Neural progenitor cell (in vitro differentiated cells): ENCODE data around the gene NOLC1.

Source experiments
- CTCF ChIP-seq: fragments of 200-600 bp; sonication (generic); IDR thresholded peaks from 2 replicates; pipeline ENCODE4 v1.5.1; 2017; ENCODE audit warnings: antibody characterized with exemption, mild to moderate bottlenecking
- EZH2 ChIP-seq: fragments of 200-600 bp; sonication (generic); IDR thresholded peaks from 2 replicates; pipeline ENCODE4 v1.6.1; 2017; ENCODE audit warnings: antibody characterized with exemption, mild to moderate bottlenecking, moderate library complexity
- EZH2phosphoT487 ChIP-seq: fragments of 200-600 bp; sonication (generic); IDR thresholded peaks from 2 replicates; pipeline ENCODE4 v1.6.1; 2017; ENCODE audit warnings: antibody characterized with exemption

- TF ChIP-seq EZH2 (no peak), EZH2phosphoT487 (no peak), CTCF (no peak)
These were observed 968 bp downstream of the NOLC1 start for GRCh38 chr10:102153093-102153620.
